Globus pallidus (tissue), 1 donor: ENCODE results near the gene TLCD1.

Experiments
- DNase-seq: peaks from one replicate; pipeline ENCODE4 v3.0.0-alpha.2; 2015; ENCODE audit warnings: low spot score

TLCD1 gene

GRCh38 chr17:28686296-28686695 is 39.7 kb downstream of the TLCD1 start:
- DNase-seq = no peak

- no peak for DNase-seq
Measured at GRCh38 chr17:28685366-28685765, 40.7 kb downstream of the TLCD1 start.

- DNase-seq = peak; percentile 87
Measured at GRCh38 chr17:28684963-28685362, 41.1 kb downstream of the TLCD1 start.

GRCh38 chr17:28682655-28683054 is 43.4 kb downstream of the TLCD1 start:
- DNase-seq = no peak

- DNase-seq = no peak
Measured at GRCh38 chr17:28675980-28676379, 50.1 kb downstream of the TLCD1 start.

GRCh38 chr17:28675490-28675889 is 50.5 kb downstream of the TLCD1 start:
- DNase-seq = no peak
